ENCODE measurements around the gene PRB2. TPM values are rescaled to one million over a fixed set of nuclear protein-coding genes. Genes with fewer than 3 reads are reported as not detected.
"Not testable (repeated sequence)": the region's sequence is repeated elsewhere in the genome, so short reads cannot be mapped to it uniquely, and the experiment has no call there.

The PRB2 gene
- total RNA-seq: not detected in 2 replicates

- not testable (repeated sequence) for DNase-seq (ENCODE audit: low read depth in 2 of 2)
Observed at GRCh38 chr12:11395467-11395866, at the start of gene PRB2. PRB2 (minus strand) TSS chr12:11395567; CDS start chr12:11395529, 38 bp downstream.

- no peak for DNase-seq (ENCODE audit: low read depth in 2 of 2)
Observed at GRCh38 chr12:11437966-11438365, 42.6 kb upstream of the PRB2 start.

GRCh38 chr12:11433664-11434063, 38.3 kb upstream of the PRB2 start:
- no peak for DNase-seq (ENCODE audit: low read depth in 2 of 2)

- DNase-seq (ENCODE audit: low read depth in 2 of 2): no peak
Observed at GRCh38 chr12:11431486-11431885, 36.1 kb upstream of the PRB2 start.

- DNase-seq (ENCODE audit: low read depth in 2 of 2): no peak
Observed at GRCh38 chr12:11427341-11427740, 32.0 kb upstream of the PRB2 start.

GRCh38 chr12:11412731-11413130, 17.4 kb upstream of the PRB2 start:
- DNase-seq (ENCODE audit: low read depth in 2 of 2): no peak

GRCh38 chr12:11408096-11408495, 12.7 kb upstream of the PRB2 start:
- DNase-seq (ENCODE audit: low read depth in 2 of 2): no peak

GRCh38 chr12:11397366-11397765, 2.0 kb upstream of the PRB2 start:
- DNase-seq (ENCODE audit: low read depth in 2 of 2): peak in 1 of 2 donors; percentile 0

GRCh38 chr12:11391456-11391855, 3.9 kb downstream of the PRB2 start:
- peak in 1 of 2 donors; percentile 71 for DNase-seq (ENCODE audit: low read depth in 2 of 2)

- not testable (repeated sequence) for DNase-seq (ENCODE audit: low read depth in 2 of 2)
Observed at GRCh38 chr12:11377420-11377819, 17.9 kb downstream of the PRB2 start.

GRCh38 chr12:11361151-11361550, 34.2 kb downstream of the PRB2 start:
- DNase-seq (ENCODE audit: low read depth in 2 of 2): no peak

GRCh38 chr12:11360205-11360883, 35.0 kb downstream of the PRB2 start:
- DNase-seq (ENCODE audit: low read depth in 2 of 2): peak in 1 of 2 donors; percentile 74

GRCh38 chr12:11351736-11352135, 43.6 kb downstream of the PRB2 start:
- peak; percentile 1 to 71 for DNase-seq (ENCODE audit: low read depth in 2 of 2)

GRCh38 chr12:11348439-11348838, 46.9 kb downstream of the PRB2 start:
- no peak for DNase-seq (ENCODE audit: low read depth in 2 of 2)

- no peak for DNase-seq (ENCODE audit: low read depth in 2 of 2)
Observed at GRCh38 chr12:11347810-11348209, 47.6 kb downstream of the PRB2 start.

- DNase-seq (ENCODE audit: low read depth in 2 of 2): no peak
Observed at GRCh38 chr12:11344500-11344899, 50.9 kb downstream of the PRB2 start.

Other genes with a start within 250 kb of the PRB2 start
- 4.6 and 6.7 TPM in 2 replicates for gene SMIM10L1, start 224.4 kb downstream of the PRB2 start, total RNA-seq
- not detected in 2 replicates for gene TAS2R42, start 208.6 kb downstream of the PRB2 start, total RNA-seq
- not detected in 2 replicates for gene PRB3, start 125.9 kb downstream of the PRB2 start, total RNA-seq
- gene PRB4, start 85.1 kb downstream of the PRB2 start, total RNA-seq: not detected in 2 replicates